ENCODE data around the gene FOXL3. TPM values are rescaled to one million over a fixed set of nuclear protein-coding genes. Genes with fewer than 3 reads are reported as not detected.

FOXL3 gene
- total and polyA plus RNA-seq, 2 experiments from 2014 or later: not detected

- no peaks in the 10 kb centered on the region for H3K4me1 ChIP-seq (ENCODE audit: insufficient read depth)
- no peak overlapping the region for H3K27ac ChIP-seq (ENCODE audit: low read depth)
- no peak overlapping the region for H3K4me3 ChIP-seq
- Mint-ChIP-seq H3K36me3 (ENCODE audit: low read depth) (peaks cover 52% of the 10 kb centered on the region), H3K9me3 (peaks cover 92% of the 10 kb centered on the region), H3K27ac (no peak overlapping the region), H3K4me1 (no peaks in the 10 kb centered on the region; the same call in 2 of the 3 replicates), H3K27me3 (ENCODE audit: insufficient read depth, low read depth, poor library complexity) (peaks cover 14% of the 10 kb centered on the region), H3K4me3 (no peak overlapping the region)
- DNase-seq (ENCODE audit: low spot score): no peak
- ATAC-seq: no peak
- TF ChIP-seq NANOG (IDR thresholded peaks at IDR 0.05; ENCODE audit: borderline replicate concordance): no peak
- TF ChIP-seq STAT1 (IDR thresholded peaks at IDR 0.05; ENCODE audit: unreplicated experiment): no peak
- no peak for TF ChIP-seq EZH2 (IDR thresholded peaks at IDR 0.05; ENCODE audit: low read depth, unreplicated experiment)
- no peak for TF ChIP-seq POLR2AphosphoS5 (IDR thresholded peaks at IDR 0.05; ENCODE audit: low read depth)
- no peak for TF ChIP-seq ETS1 (IDR thresholded peaks at IDR 0.05)
- TF ChIP-seq ZNF114 (CRISPR knock-in tag; IDR thresholded peaks at IDR 0.05): no peak
- TF ChIP-seq CREB1 (CRISPR knock-in tag; IDR thresholded peaks at IDR 0.05; ENCODE audit: low read depth): no peak
- no peak for TF ChIP-seq ZNF331 (CRISPR knock-in tag; IDR thresholded peaks at IDR 0.05; ENCODE audit: low read depth)
- TF ChIP-seq EZH2phosphoT487 (IDR thresholded peaks at IDR 0.05; ENCODE audit: unreplicated experiment): no peak
- no peak for TF ChIP-seq REST (IDR thresholded peaks at IDR 0.05; ENCODE audit: unreplicated experiment)
- no peak for TF ChIP-seq ZNF462 (CRISPR knock-in tag; IDR thresholded peaks at IDR 0.05)
- no peak for TF ChIP-seq JUNB (IDR thresholded peaks at IDR 0.05; ENCODE audit: unreplicated experiment)
- no peak for TF ChIP-seq CTCF (conservative IDR thresholded peaks at IDR 0.05; ENCODE audit: low read depth in 2 of 2)
- H3K79me2 ChIP-seq (replicated peaks; ENCODE audit: insufficient read depth): no peaks in the 10 kb centered on the region
- H3F3A ChIP-seq (replicated peaks; ENCODE audit: low read depth): no peaks in the 10 kb centered on the region
- H3K27me3 ChIP-seq (ENCODE audit: insufficient read depth): no peaks in the 10 kb centered on the region
- no peaks in the 10 kb centered on the region; the same call in 1 of the 2 replicates for H3K36me3 ChIP-seq (ENCODE audit: insufficient read depth)
- H3K4me2 ChIP-seq: no peak overlapping the region
- no peak overlapping the region for H2AFZ ChIP-seq
- H4K20me1 ChIP-seq (replicated peaks; ENCODE audit: insufficient read depth): no peaks in the 10 kb centered on the region
- H3K9me2 ChIP-seq (ENCODE audit: insufficient read depth): no peaks in the 10 kb centered on the region
Measured at GRCh38 chr7:269721-270120, 20.2 kb upstream of the FOXL3 start.

Data from GM23338 (cell line).